Stimulated activated CD4-positive, alpha-beta T cell treated with anti-CD3 and anti-CD28 coated beads, Interleukin-2, amount 100 ng/mL, for 48 hours (primary cell): ENCODE data around the gene OR2T2.
A peak's percentile ranks its signal among the peaks of the same experiment; 100 is the strongest.
"Not testable (repeated sequence)": the region's sequence is repeated elsewhere in the genome, so short reads cannot be mapped to it uniquely, and the experiment has no call there.

ENCODE experiments used
- DNase-seq, 2 donors: peaks; one replicate each; pipeline ENCODE4 v3.0.0-alpha.2; 2020

The OR2T2 gene

GRCh38 chr1:248453619-248454018, 8.2 kb downstream of the OR2T2 start:
- not testable (repeated sequence) for DNase-seq

- DNase-seq: not testable (repeated sequence)
Measured at GRCh38 chr1:248455045-248455444, 9.6 kb downstream of the OR2T2 start.

- DNase-seq: not testable (repeated sequence)
Measured at GRCh38 chr1:248456635-248457034, 11.2 kb downstream of the OR2T2 start.

- not testable (repeated sequence) for DNase-seq
Measured at GRCh38 chr1:248459117-248459516, 13.7 kb downstream of the OR2T2 start.

- no peak for DNase-seq
Measured at GRCh38 chr1:248471154-248471553, 25.7 kb downstream of the OR2T2 start.

- not testable (repeated sequence) for DNase-seq
Measured at GRCh38 chr1:248472111-248472510, 26.7 kb downstream of the OR2T2 start.

GRCh38 chr1:248473051-248473450, 27.6 kb downstream of the OR2T2 start, which contains the start of gene OR2T3:
TSS of gene OR2T3 (plus strand) at chr1:248473351. CDS start at chr1:248473351, 0 bp downstream.
- not testable (repeated sequence) for DNase-seq

GRCh38 chr1:248475660-248476059, 30.2 kb downstream of the OR2T2 start:
- DNase-seq: not testable (repeated sequence)

- DNase-seq: peak in 1 of 2 donors; percentile 3
Measured at GRCh38 chr1:248481686-248482579, 36.5 kb downstream of the OR2T2 start.

- not testable (repeated sequence) for DNase-seq
Measured at GRCh38 chr1:248488289-248488688, 42.9 kb downstream of the OR2T2 start, which contains the start of gene OR2T5. TSS of gene OR2T5 (plus strand) at chr1:248488589. CDS start at chr1:248488589, 0 bp downstream.

- not testable (repeated sequence) for DNase-seq
Measured at GRCh38 chr1:248496661-248497060, 51.2 kb downstream of the OR2T2 start.

- not testable (repeated sequence) for DNase-seq
Measured at GRCh38 chr1:248500305-248501035, 55.0 kb downstream of the OR2T2 start.
